ENCODE data around the gene ZNF536. TPM values are rescaled to one million over a fixed set of nuclear protein-coding genes. Genes with fewer than 3 reads are reported as not detected.
A peak's percentile ranks its signal among the peaks of the same experiment; 100 is the strongest.

Gene ZNF536
- total RNA-seq, 4 donors from 2014 or later: 4.3 to 7.6 (median 5.5) TPM

DNA sequence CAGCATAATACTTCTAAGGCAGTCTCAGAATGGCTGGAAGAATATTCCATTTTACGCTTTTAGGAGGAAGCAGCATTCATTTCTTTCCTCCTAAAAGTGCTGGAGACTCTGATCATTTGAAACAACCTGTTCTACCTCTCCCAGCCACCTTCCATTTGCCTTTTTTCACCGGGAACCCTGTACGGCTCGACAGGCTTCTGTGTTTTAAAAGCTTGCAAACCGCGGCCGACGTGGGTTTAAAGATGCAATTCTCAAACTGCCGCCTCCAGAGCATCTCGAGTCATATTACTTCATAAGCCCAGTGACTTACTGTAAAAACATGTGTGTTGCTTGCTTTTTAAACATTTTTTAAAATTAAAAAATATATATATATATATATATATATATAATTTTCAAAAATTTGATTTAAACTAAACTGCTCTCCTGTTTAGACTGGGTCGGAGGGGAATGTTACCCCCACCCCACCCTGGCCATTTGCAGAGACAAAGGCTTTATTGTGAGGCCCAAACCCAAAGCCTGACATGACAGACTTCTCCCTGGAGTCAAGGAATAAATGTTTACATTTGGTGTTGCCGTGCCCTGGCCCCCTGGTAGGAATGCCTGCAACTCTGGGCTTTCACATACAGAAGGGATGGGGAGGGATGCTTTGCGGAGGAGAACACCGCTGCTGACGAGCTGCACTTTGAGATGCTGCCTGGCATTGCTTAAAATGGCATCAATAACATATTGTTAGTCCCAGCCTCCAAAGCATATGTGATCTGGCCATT lies 30.4 kb downstream of the ZNF536 start:
- H3K27ac ChIP-seq: no peak overlapping the region
- ATAC-seq: no peak
- peaks cover 3% of the 10 kb centered on the region for H3K27me3 ChIP-seq
- H3K4me1 ChIP-seq: no peaks in the 10 kb centered on the region
- no peaks in the 10 kb centered on the region for H3K36me3 ChIP-seq
- no peak overlapping the region for H3K4me3 ChIP-seq
- no peaks in the 10 kb centered on the region for H3K9me3 ChIP-seq
- 51 to 71% methylated on average over 10 to 12 of the region's 15 CpGs for WGBS, 2 donors (ENCODE audit: low coverage in 1 of 2)
- TF ChIP-seq, protein P1, sequence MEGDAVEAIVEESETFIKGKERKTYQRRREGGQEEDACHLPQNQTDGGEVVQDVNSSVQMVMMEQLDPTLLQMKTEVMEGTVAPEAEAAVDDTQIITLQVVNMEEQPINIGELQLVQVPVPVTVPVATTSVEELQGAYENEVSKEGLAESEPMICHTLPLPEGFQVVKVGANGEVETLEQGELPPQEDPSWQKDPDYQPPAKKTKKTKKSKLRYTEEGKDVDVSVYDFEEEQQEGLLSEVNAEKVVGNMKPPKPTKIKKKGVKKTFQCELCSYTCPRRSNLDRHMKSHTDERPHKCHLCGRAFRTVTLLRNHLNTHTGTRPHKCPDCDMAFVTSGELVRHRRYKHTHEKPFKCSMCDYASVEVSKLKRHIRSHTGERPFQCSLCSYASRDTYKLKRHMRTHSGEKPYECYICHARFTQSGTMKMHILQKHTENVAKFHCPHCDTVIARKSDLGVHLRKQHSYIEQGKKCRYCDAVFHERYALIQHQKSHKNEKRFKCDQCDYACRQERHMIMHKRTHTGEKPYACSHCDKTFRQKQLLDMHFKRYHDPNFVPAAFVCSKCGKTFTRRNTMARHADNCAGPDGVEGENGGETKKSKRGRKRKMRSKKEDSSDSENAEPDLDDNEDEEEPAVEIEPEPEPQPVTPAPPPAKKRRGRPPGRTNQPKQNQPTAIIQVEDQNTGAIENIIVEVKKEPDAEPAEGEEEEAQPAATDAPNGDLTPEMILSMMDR (IDR thresholded peaks at IDR 0.05): no peak
- TF ChIP-seq EP300 (IDR thresholded peaks at IDR 0.05): no peak
- TF ChIP-seq POLR2AphosphoS5 (IDR thresholded peaks at IDR 0.05): no peak
- TF ChIP-seq POLR2A (IDR thresholded peaks at IDR 0.05): no peak

DNA sequence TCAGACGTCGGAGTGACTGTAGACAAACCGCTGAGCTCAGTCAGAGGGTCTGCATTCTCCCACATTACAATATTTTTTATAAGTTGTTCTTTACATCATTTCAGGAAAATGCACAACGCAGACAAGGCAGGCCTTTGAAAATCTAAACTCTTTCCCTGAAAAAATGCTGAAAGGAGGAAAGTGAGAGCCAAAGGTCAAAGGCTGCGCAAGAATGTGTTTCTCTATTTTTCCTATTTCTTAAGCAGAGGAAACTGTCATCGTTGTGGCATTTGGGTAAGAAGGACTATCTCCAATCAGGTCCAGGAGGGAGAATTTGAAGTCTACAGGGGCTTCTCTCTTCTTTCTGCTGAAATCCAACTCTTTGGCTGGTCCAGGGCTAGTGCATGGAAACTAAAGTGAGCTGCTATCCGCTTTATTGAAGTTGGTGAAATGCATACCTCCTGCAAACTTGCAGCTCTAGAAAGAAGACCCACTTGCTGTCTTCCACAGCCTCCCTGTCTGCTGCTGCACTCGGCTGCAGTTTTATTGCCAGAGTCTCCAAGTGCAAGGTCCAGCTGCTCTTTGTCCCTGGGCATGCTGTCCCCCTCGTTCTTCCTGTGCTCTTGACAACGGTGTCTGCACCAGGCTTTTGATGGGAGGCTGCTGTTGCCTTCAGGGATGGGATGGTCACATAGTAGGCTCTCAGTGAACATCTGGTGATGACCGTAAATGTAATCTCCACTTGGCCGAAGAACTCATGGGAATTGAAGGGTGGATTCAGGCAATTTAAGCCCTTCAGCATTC lies 31.2 kb downstream of the ZNF536 start:
- H3K4me3 ChIP-seq: no peak overlapping the region
- H3K36me3 ChIP-seq: no peaks in the 10 kb centered on the region
- no peak for TF ChIP-seq EP300 (IDR thresholded peaks at IDR 0.05)
- TF ChIP-seq POLR2AphosphoS5 (IDR thresholded peaks at IDR 0.05): no peak
- TF ChIP-seq, protein P1 (IDR thresholded peaks at IDR 0.05): no peak
- TF ChIP-seq POLR2A (IDR thresholded peaks at IDR 0.05): no peak
- H3K27me3 ChIP-seq: peaks cover 3% of the 10 kb centered on the region
- H3K4me1 ChIP-seq: no peaks in the 10 kb centered on the region
- no peak for ATAC-seq
- WGBS, 2 donors (ENCODE audit: low coverage in 1 of 2): 48 to 49% methylated on average over 4 to 7 of the region's 12 CpGs
- H3K27ac ChIP-seq: no peak overlapping the region
- no peaks in the 10 kb centered on the region for H3K9me3 ChIP-seq

DNA sequence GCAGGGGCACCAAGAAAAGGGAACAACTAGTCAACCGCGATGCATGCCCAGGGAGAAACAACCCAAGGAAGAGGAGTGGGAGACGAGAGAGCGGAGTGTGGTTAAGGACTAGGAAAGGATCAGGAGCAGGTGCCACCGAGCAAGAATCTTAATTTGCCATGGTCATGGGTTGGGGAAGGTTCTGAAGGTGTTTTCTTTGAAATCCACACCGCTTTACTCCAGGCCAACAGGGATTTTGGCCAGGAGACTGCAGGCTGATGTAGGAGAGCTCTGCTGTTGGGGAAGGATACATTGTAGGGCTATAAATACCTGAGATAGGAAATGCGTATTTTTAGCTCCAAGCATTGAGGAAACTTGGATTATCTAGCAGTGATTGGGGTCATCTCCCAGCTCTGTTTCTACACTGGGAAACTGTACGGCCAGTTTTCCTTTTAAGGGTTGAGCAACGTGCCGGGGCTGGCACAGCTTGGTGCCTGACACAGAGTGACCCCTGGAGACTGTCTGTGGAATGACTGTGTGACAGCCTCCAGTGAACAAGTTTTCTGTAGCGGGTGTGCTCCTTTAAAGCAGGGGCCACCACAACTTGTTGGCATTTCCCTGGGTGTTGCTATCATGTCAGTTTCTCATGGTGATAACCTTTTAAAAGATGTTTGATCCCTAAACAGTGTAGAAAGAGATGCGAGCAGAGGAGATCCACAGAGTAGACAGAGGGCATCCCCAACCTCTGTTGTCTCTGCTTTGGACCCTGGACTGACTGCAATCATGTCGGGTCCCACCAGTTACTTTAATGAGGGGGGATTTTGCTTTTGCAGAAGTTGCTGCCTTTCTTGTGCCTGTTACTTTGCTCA lies 34.3 kb downstream of the ZNF536 start:
- H3K4me3 ChIP-seq: no peak overlapping the region
- H3K27me3 ChIP-seq: peaks cover 3% of the 10 kb centered on the region
- WGBS, 2 donors (ENCODE audit: low coverage in 1 of 2): 65 to 71% methylated on average over 10 to 13 of the region's 13 CpGs
- no peak for ATAC-seq
- H3K27ac ChIP-seq: no peak overlapping the region
- no peaks in the 10 kb centered on the region for H3K4me1 ChIP-seq
- H3K9me3 ChIP-seq: no peaks in the 10 kb centered on the region
- TF ChIP-seq, protein P1 (IDR thresholded peaks at IDR 0.05): peak in 1 of 4 experiments; percentile 22
- TF ChIP-seq EP300 (IDR thresholded peaks at IDR 0.05): no peak
- TF ChIP-seq POLR2A (IDR thresholded peaks at IDR 0.05): no peak
- TF ChIP-seq POLR2AphosphoS5 (IDR thresholded peaks at IDR 0.05): no peak
- no peaks in the 10 kb centered on the region for H3K36me3 ChIP-seq

DNA sequence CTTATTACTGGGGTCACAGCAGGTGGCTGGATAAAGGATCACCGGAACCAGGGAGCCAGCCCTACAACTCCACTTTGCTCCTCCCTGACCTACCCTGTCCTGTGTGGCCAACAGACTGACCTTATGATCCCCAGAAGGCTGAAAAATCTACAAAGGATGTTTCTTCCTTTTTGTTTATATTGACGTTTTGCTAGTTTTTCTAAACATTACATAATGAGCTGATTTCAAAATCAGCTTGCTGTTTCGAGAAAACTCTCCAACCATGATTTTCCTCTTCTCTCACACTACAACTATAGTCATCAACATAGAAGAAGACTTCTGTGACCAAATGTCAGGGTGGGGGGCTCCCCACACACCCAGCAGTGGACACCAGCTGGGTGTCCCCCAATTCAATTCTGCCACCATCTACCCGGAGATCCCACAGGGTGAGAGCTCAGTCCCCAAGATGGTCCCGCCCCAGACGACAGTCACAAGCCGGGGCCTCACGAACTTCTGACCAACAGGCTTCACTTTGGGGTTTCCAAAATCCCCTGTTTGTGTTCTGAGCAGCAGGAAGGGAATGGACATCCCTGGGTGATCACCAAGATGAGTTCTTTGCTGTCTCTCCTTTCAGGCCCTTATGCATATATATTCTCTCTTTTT lies 35.0 kb downstream of the ZNF536 start:
- H3K4me1 ChIP-seq: no peaks in the 10 kb centered on the region
- 55 to 61% methylated on average over 2 to 5 of the region's 8 CpGs for WGBS, 2 donors (ENCODE audit: low coverage in 1 of 2)
- no peak for ATAC-seq
- H3K9me3 ChIP-seq: no peaks in the 10 kb centered on the region
- H3K4me3 ChIP-seq: no peak overlapping the region
- H3K27ac ChIP-seq: no peak overlapping the region
- H3K36me3 ChIP-seq: no peaks in the 10 kb centered on the region
- peaks cover 3% of the 10 kb centered on the region for H3K27me3 ChIP-seq
- TF ChIP-seq POLR2A (IDR thresholded peaks at IDR 0.05): no peak
- TF ChIP-seq POLR2AphosphoS5 (IDR thresholded peaks at IDR 0.05): no peak
- TF ChIP-seq, protein P1 (IDR thresholded peaks at IDR 0.05): no peak
- TF ChIP-seq EP300 (IDR thresholded peaks at IDR 0.05): no peak
